Motor neuron (in vitro differentiated cells): ENCODE data around the gene HAND1. TPM values are rescaled to one million over a fixed set of nuclear protein-coding genes. Genes with fewer than 3 reads are reported as not detected.

ENCODE experiments used
- ATAC-seq, 8 experiments: fragments of 200-7000 bp; cut with Tn5 transposase; replicated peaks in 6 of 8; 2 replicates each; pipeline ENCODE4 v1.8.0; 2021; ENCODE audit warnings: mild to moderate bottlenecking in 8 of 8, moderate library complexity in 8 of 8
- H3K27ac ChIP-seq, 2 donors: fragments of 250-450 bp; sonication (Bioruptor Pico); 2 replicates each; pipeline ENCODE4 v1.9.0; 2021; ENCODE audit warnings: antibody characterized with exemption in 2 of 2, mild to moderate bottlenecking in 2 of 2, moderate library complexity in 1 of 2
- H3K4me1 ChIP-seq, 2 donors: fragments of 250-450 bp; sonication (Bioruptor Pico); replicated peaks in 1 of 2; 2 replicates each; pipeline ENCODE4 v1.6.1; 2021; ENCODE audit warnings: antibody characterized with exemption in 2 of 2, mild to moderate bottlenecking in 2 of 2, moderate library complexity in 1 of 2
- H3K4me3 ChIP-seq, 5 donors: fragments of 250-450 bp; sonication (Bioruptor Pico); 2 replicates each; pipeline ENCODE4 v1.9.0; 2021; ENCODE audit warnings: antibody characterized with exemption in 5 of 5, mild to moderate bottlenecking in 5 of 5, moderate library complexity in 4 of 5
- WGBS, 10 experiments: fragments of 450-650 bp; shearing (Covaris generic); methylation state at CpG; one replicate each; pipeline ENCODE4 v1.0.0; 2022; 5-methylcytosine and 5-hydroxymethylcytosine counted together
- in situ Hi-C, 9 experiments: fragments of 400-800 bp; cut with MboI; loops; one replicate each; pipeline ENCODE4 v1.15.0; 2021; ENCODE audit warnings: low sequenced_read_pairs in 9 of 9, low pct_unique_long_range_greater_than_20kb in 2 of 9; ENCODE audit not compliant: unreplicated experiment in 9 of 9
- total RNA-seq, 8 experiments: library from RNA; unstranded; fragments of 300-600 nt; gene quantifications; 2 replicates each; pipeline versions ENCODE4 v1.2.3 to v1.2.4, GENCODE V29; 2022

HAND1 gene
- total RNA-seq, 8 experiments from 2014 or later: 0.05 to 0.38 (median 0.25) TPM; not detected in 4

DNA sequence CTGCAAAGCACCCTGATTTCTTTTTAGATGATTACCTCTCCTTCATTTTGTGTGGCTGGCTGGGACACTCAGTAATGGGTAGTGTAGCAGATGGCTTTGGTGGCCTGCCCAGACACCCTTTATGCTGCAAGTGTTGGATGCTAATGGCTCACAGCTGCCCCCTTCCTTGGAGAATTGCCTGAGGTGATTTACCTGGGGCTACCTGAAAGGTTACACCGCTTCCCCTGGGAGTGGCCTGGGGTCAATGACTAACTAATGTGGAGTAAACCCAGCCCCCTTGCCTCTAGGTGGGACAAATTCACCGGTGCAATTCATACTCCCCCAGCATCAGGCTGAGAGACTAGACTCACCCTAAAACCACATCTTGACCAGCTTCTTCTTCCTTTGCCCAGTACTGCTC lies 23.5 kb upstream of the HAND1 start:
- H3K4me1 ChIP-seq: no peaks in the 10 kb centered on the region
- H3K27ac ChIP-seq: no peak overlapping the region
- in situ Hi-C loops: no loop called here
- 0 to 80% (median 44%) methylated on average over 1 to 2 of the region's 2 CpGs; no CpG with 5 or more reads in 6 of the 10 experiments for WGBS, 10 experiments
- no peak overlapping the region for H3K4me3 ChIP-seq
- ATAC-seq: no peak

DNA sequence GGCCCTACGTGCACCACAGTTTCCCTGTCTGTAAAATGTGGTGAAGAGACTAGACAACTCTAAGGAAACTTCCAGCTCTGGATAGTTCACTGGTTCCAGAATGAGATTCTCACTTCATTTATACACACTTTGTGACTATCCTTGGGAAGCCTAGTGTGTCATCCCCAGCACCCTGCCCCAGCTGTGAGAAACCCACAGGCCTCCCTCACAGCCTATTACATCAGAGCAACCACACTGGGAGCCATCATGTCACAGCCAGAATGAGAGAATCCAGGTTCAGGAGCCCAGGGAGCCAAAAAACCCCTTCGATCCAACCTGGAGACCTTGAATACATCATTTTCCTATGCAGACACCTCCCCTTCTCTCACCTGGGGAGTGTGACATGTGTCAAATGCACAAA lies 21.0 kb upstream of the HAND1 start:
- no peaks in the 10 kb centered on the region for H3K4me1 ChIP-seq
- H3K27ac ChIP-seq: no peak overlapping the region
- WGBS, 10 experiments: 0 to 90% (median 71%) methylated on average over 1 to 2 of the region's 2 CpGs; no CpG with 5 or more reads in 5 of the 10 experiments
- H3K4me3 ChIP-seq: no peak overlapping the region
- no peak for ATAC-seq
- in situ Hi-C loops: loop anchor here in 3 of 9 experiments (25.0 kb wide), 1 partner anchor 113 kb away; no protein-coding TSS in a partner anchor

DNA sequence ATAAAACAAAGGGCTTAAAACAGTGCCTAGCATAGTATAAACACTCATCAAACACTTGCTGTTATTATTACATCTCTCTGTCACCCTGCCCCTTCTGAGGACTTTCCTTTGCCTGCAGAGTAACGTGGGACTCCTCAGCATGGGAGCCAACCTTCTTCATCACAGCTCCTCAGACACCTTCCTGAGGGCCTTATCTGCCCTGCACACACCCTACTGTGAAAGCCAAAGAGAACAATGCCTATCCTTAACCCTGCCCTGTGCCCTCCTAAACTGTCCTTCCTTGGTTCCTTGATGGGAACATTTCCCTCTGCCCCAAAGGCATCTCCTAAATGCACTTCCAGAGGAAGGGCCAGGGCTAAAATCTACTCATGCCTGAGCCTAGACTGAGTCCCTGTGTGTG lies 20.6 kb upstream of the HAND1 start:
- no peak overlapping the region for H3K27ac ChIP-seq
- WGBS, 10 experiments: 0 to 83% (median 42%) methylated on average over 1 of the region's 1 CpG; no CpG with 5 or more reads in 4 of the 10 experiments
- in situ Hi-C loops: loop anchor here in 3 of 9 experiments (25.0 kb wide), 1 partner anchor 114 kb away; no protein-coding TSS in a partner anchor
- no peak for ATAC-seq
- H3K4me1 ChIP-seq: no peaks in the 10 kb centered on the region
- H3K4me3 ChIP-seq: no peak overlapping the region

DNA sequence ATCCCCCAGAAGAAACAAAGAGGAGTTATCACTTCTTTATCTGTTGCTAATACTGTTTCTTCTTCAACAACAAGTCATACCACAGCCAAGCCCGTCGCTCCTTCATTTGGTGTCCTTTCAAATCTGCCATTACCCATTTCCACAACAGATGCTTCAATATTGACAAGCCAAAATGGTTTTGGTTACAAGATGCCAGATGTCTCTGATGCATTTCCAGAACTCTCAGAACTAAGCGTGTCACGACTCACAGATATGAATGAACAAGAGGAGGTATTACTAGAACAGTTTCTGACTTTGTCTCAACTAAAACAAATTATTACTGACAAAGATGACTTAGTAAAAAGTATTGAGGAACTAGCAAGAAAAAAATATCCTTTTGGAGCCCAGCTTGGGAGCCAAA lies 16.0 kb upstream of the HAND1 start:
- ATAC-seq: no peak
- Histone ChIP-seq H3K4me3 (no peak overlapping the region), H3K27ac (no peak overlapping the region), H3K4me1 (no peaks in the 10 kb centered on the region)
- 32 to 96% (median 79%) methylated on average over 2 to 4 of the region's 4 CpGs for WGBS, 10 experiments
- in situ Hi-C loops: loop anchor here in 3 of 9 experiments (25.0 kb wide), 1 partner anchor 118 kb away; no protein-coding TSS in a partner anchor

DNA sequence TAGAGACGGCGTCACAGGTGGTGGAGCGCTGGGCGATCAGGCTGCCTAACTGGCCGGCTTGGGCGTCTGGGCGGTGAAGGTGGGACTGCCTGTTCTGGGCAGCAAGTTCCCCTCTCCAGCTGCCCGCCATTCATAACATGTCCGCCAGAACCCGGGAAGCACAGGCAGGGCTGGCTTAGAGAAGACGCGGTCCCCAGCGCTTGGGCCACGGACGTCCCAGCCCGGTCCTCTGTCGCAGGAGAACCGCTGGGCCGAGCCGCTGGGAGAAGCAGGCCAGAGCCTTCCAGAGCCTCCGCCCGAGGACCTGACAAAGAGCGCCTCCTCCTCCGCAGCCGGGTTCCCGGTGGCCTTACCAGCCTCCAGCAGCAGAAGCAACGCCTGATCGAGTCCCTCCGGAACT lies 15.2 kb upstream of the HAND1 start:
- in situ Hi-C loops: loop anchor here in 3 of 9 experiments (25.0 kb wide), 1 partner anchor 119 kb away; no protein-coding TSS in a partner anchor
- no peak for ATAC-seq
- 21 to 94% (median 72%) methylated on average over 2 to 18 of the region's 29 CpGs; no CpG with 5 or more reads in 5 of the 10 experiments for WGBS, 10 experiments
- no peak overlapping the region for H3K4me3 ChIP-seq
- no peaks in the 10 kb centered on the region for H3K4me1 ChIP-seq
- no peak overlapping the region for H3K27ac ChIP-seq

DNA sequence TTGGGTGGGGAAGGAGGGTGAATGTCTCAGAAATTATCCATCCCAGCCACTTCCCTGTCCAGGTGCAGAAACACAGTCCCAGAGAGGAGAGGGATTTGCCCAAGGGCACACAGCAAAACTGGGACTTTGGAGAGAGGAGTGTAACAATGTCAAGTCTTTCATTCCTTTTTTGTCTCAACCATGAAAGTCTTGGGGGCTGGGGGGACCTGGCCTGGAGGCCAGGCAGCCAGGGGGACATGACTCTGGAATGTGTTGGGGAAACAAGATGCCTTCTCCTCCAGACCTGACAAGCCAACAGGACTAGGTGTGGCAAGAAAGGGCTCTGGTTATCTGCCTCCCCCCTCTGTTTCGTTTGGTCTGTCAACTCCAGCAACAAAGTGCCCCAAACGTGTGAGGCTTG lies 13.9 kb upstream of the HAND1 start:
- 25 to 43% (median 40%) methylated on average over 1 to 2 of the region's 2 CpGs; no CpG with 5 or more reads in 7 of the 10 experiments for whole genome bisulfite sequencing, 10 experiments
- in situ Hi-C loops: loop anchor here in 3 of 9 experiments (25.0 kb wide), 1 partner anchor 120 kb away; no protein-coding TSS in a partner anchor
- Histone ChIP-seq H3K27ac (no peak overlapping the region), H3K4me3 (no peak overlapping the region), H3K4me1 (no peaks in the 10 kb centered on the region)
- ATAC-seq: no peak

DNA sequence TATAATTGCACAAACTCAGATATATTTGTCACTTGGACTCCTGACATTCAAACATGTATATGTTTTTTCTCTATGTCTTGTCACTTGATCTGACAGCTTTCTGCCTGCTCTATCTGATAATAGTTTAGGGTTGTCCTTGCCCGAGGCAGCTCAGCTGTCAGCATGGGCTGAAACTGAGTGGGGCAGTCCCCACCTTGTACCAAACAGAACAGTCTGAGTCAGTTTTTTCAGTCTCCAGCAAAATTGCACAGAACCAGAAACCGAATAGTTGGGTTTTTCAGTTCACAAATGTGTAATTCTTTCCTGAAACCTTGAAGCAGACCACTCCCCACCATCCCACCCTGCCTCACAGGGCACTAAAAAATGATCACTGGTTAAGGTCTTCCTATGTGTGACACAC lies 9.5 kb upstream of the HAND1 start:
- H3K27ac ChIP-seq: no peak overlapping the region
- ATAC-seq: no peak
- 0 to 25% (median 11%) methylated on average over 1 to 2 of the region's 2 CpGs; no CpG with 5 or more reads in 3 of the 10 experiments for WGBS, 10 experiments
- H3K4me3 ChIP-seq: no peak overlapping the region
- in situ Hi-C loops: loop anchor here in 3 of 9 experiments (25.0 kb wide), 1 partner anchor 125 kb away; no protein-coding TSS in a partner anchor
- H3K4me1 ChIP-seq: peaks cover 4 to 8% of the 10 kb centered on the region in 2 donors

DNA sequence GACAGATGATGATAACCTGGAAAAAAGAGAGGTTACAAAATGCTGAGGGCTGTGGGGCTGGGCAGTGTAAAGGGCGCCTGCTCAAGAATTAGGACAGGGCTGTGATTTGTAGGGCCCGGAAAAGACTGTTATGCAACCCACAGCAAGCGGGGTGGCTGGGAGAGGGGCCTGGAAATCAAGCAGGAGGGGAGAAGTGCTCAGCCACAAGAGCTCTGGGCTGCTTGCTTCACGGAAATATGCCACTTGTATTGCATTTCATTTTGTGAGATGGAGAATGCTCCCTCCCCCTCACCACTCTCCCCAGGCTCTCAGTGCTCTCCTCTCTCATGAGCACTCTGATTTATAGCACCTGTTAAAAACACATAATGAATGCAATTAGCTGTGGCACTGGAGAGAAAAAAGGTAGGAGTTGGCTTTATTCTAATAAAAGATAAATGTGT lies 8.4 kb upstream of the HAND1 start:
- 0 to 41% (median 6%) methylated on average over 2 to 4 of the region's 4 CpGs; no CpG with 5 or more reads in 3 of the 10 experiments for WGBS, 10 experiments
- ATAC-seq: peak in 1 of 8 experiments; percentile 40
- Histone ChIP-seq H3K27ac (no peak overlapping the region), H3K4me3 (no peak overlapping the region), H3K4me1 (peaks cover 5 to 11% of the 10 kb centered on the region in 2 donors)
- in situ Hi-C loops: loop anchor here in 3 of 9 experiments (25.0 kb wide), 1 partner anchor 126 kb away; no protein-coding TSS in a partner anchor

DNA sequence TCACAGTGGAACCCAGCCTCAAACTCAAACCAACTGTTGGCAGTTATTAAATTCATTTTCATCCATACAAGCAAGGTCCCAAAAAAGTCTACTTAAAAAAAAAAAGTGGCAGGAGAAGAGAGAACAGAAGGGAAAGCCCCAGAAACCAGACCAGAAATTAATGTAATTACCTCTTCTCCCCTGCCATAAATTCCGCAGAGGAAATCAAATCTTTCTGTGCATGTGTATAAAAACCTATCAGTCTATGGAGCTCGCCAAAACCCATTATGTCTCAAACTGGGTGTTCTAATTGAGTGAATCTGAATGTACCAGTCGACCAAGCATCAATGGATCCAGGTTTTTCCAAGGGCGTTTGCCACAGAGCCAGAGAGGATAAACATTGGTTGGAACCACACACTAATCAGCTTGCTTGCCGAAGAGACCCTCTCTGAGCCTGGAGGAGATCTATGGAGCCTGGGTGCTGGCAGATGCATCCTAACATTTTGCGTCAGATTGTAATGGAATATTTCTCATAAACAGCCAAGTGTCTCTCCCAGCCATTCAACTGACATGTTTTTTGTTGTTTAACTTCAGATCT lies 7.9 kb upstream of the HAND1 start:
- H3K4me1 ChIP-seq: peaks cover 5 to 11% of the 10 kb centered on the region in 2 donors

DNA sequence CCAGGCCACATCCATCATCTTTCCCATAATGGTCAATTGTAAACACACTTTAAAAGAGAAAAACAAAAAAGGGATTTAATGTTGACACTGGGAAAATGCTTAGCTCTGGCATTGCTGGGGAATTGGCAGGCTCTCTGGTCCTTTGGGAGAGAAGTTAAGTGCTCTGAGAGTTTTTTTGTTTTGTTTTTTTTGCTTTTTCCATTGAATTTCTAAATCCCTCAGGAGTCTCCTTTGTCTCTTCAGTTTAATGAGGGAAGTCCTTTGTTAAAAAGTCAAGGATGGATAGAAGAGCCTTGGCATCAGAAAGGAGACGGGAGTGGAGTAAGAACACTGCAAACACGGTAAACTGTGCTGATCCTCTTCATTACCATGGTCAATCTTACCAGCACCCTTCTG lies 7.1 kb upstream of the HAND1 start:
- H3K4me1 ChIP-seq: peaks cover 5 to 11% of the 10 kb centered on the region in 2 donors
- H3K27ac ChIP-seq: no peak overlapping the region
- no peak for ATAC-seq
- in situ Hi-C loops: loop anchor here in 3 of 9 experiments (25.0 kb wide), 1 partner anchor 127 kb away; no protein-coding TSS in a partner anchor
- WGBS, 10 experiments: 0 to 43% (median 0%) methylated on average over 1 to 2 of the region's 2 CpGs; no CpG with 5 or more reads in 2 of the 10 experiments
- H3K4me3 ChIP-seq: no peak overlapping the region

More for the DNA sequence above, 7.9 kb upstream of the HAND1 start:
- H3K4me3 ChIP-seq: no peak overlapping the region
- 0 to 34% (median 16%) methylated on average over 2 to 6 of the region's 6 CpGs for WGBS, 10 experiments
- in situ Hi-C loops: loop anchor here in 3 of 9 experiments (25.0 kb wide), 1 partner anchor 126 kb away; no protein-coding TSS in a partner anchor
- ATAC-seq: no peak
- no peak overlapping the region for H3K27ac ChIP-seq

DNA sequence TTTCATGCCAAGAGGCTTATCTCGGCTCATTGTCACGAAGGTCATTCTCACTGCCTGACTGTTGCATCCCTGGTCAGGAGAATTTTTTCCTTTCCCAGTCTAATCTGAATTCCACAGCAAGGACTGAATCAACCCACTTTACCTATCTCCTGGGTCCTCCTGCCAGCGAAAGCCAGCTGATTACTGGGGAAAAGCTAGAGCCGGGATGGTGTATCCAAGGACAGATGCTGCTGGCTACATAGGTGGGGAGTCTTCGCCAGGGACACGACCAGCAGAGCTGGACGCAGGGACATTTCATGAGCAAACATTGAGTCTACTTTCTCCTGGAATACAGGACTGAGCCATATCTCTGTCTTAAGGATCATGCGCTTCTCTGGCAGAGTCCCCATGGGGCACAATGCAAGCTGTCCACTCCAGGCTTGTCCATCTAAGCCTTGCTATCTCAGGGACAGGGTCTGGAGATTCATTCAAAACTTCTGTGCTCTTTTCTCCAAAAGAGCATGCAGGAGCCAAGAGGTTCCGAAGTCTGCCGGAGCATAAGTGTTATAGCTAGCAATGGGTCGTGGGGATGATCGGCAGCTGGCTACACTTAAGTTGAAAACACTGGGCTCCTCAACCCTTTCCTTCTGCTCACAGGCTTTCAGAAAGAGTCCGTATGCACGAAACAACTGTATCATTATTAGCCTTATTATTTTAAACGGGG lies 6.5 kb upstream of the HAND1 start:
- no peak overlapping the region for H3K4me3 ChIP-seq
- peaks cover 5 to 11% of the 10 kb centered on the region in 2 donors for H3K4me1 ChIP-seq
- ATAC-seq: no peak
- no peak overlapping the region for H3K27ac ChIP-seq
- WGBS, 10 experiments: 0 to 30% (median 1%) methylated on average over 2 to 15 of the region's 15 CpGs
- in situ Hi-C loops: loop anchor here in 3 of 9 experiments (25.0 kb wide), 1 partner anchor 128 kb away; no protein-coding TSS in a partner anchor

DNA sequence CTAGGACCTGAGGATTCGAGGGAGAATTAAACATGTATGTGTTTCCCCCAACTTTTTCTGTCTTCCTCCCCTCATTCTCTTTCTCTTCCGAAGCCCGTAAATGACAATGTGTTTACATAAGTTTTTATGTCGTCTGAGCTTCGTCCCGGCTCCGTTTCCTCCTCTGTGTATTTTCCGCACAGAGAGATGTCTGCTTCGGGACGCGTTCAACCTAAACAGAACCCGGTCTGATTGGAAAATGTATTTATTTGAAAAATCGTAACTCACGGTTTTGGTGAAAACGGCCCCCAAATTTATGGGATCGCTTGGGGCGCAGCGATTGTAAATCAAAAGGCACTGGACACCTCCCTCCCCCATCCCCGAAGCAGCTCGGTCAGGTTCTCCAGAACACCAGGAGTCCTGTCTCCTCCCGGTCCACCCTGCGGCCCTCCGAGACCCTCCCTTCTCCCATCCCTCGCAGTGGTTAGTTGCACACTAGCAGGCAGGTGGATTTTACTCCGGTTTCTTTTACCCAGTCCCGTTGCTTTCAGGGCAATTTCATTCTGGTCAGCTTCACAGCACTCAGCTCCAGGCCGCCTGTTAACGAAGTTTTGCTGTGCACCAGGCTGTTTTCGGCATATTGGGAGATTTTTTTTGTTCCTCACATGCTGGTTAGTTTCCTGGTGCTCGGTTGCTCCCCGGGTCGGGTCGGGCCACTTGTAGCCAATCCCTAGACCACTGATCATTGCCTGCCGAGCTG lies 5.8 kb upstream of the HAND1 start:
- no peak overlapping the region for H3K4me3 ChIP-seq
- no peak for ATAC-seq
- no peak overlapping the region for H3K27ac ChIP-seq
- in situ Hi-C loops: loop anchor here in 3 of 9 experiments (25.0 kb wide), 1 partner anchor 128 kb away; no protein-coding TSS in a partner anchor
- 0 to 31% (median 5%) methylated on average over 3 to 27 of the region's 34 CpGs for WGBS, 10 experiments
- H3K4me1 ChIP-seq: peaks cover 5 to 11% of the 10 kb centered on the region in 2 donors
